Hematopoietic multipotent progenitor cell treated with erythropoietin and hydrocortisone succinate and interleukin-3 and kit ligand, for 6 days (in vitro differentiated cells): ENCODE measurements around the gene SPATA32.

Experiments
- DNase-seq: peaks from one replicate; pipeline ENCODE4 v3.0.0-alpha.2; 2015

Gene SPATA32

DNA sequence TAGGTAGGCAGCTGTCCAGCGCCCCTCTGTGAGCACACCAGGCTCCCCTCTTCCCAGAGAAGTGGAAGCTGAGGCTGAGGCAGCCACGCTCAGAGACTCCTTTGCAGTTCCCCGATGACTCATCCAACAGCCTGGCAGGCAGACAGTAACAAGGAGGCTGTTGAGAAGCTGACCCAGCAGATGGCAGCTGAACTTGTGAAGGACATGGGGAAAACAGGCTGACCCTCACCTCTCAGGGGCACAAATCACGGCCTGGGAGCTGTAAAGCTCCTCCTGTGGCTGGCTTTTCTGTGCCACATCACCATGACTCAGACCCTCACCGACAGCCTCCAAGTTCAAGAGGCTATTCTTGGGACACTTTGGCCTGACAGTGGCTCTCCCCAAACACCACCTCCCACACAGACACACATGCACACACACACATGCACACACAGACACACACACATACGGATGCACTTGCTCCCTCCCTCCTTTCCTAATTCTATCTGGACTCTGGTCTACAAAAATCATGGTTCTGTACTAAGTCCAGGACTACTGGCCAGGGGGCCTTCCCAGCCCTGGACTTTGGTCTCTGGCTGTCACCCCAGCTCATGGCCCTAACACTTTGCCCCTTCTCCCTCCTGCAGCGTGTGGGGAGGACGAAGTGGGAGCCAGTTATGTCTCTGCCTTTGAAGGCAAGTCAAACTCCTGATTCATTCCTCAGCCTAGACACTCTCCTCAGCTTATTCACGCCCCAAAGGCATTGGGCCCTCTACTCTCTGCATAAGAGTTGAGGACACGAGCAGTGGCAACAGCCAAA lies 31.7 kb upstream of the SPATA32 start:
- DNase-seq: peak; percentile 58

DNA sequence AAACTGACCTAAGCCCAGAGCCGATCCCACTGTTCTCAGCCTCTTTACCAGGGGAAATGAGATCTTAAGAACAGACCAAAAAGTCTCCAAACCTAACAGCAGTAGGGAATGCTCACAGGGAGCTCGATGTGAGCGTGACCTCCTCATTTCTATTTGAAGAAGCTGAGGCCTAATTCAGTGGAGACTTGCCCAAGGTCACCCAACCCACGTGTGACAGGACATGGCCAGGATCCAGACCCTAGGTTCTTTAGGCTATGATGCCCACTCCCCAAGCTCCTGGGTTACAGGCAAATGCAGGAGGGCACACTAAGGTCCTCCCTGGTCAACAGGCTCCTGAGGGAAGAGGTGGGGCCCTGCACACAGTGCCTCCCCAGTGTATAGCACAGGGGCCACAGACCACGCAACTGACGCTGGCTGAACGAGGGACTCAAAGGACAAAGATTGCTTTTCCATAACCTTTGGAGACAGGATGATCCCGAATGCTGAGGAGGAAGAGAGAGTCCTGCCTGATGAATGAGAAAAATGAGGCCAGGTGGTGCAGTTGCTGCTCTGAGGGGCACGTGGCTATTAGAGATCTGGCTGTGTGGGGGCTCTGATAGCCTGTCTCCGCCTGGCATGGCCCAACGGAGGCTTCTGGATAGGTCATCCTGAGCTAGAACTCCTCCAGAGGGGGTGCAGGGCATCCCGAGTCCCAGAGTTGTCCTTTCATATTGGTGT lies 31.0 kb upstream of the SPATA32 start:
- DNase-seq: no peak

DNA sequence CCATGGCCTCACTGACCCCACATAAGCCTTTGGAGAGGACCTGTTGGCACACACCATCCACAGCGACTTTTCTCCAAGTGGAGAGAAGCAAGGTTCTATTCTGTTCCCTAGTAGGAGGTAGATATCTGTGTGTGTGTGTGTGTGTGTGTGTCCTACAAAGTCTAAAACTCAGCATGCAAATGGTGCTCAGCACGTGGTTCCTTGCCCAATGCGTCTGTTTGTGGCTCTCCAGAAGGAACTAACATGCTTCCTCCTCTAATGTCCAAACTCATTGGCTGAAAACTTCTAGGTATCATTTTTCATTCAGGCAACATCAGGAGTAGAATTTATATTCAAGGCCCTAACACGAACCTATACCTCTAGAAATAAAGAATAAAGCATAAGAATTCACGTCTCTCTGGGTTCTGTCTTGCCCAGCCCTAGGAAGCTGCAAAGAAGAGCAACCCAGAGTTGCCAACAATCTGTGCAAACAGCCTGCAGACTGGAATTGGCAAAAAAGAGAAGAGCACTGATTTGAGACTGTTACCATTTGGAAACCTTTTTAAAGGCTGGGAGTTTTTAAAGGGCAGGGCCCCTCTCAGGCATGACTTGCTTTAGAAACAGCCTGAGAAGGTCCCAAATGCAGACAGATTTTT lies 29.4 kb upstream of the SPATA32 start:
- DNase-seq: peak; percentile 43

DNA sequence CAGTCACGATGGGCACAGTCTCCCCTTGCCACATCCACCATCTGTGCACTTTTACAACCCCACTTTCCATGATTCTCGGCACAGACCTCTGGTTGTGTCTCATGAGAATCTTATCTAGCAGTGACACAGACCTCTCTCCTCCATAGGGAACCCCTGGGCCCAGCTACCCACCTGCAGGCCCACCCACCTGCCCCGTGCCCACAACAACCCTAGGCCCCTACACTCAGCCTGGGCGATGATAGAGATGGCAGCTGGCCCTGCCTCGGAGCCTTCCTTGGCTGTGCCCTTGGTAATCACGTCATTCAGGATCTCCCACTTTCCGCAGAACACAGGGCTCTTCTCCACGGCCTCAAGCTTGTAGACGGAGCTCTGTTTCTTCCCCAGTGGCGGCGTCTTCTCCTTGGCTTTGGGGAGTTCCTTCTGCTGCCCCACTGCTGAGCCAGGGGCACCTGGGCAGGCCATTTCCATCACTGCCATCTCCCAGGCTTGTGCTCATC lies 28.4 kb upstream of the SPATA32 start:
- DNase-seq: no peak

DNA sequence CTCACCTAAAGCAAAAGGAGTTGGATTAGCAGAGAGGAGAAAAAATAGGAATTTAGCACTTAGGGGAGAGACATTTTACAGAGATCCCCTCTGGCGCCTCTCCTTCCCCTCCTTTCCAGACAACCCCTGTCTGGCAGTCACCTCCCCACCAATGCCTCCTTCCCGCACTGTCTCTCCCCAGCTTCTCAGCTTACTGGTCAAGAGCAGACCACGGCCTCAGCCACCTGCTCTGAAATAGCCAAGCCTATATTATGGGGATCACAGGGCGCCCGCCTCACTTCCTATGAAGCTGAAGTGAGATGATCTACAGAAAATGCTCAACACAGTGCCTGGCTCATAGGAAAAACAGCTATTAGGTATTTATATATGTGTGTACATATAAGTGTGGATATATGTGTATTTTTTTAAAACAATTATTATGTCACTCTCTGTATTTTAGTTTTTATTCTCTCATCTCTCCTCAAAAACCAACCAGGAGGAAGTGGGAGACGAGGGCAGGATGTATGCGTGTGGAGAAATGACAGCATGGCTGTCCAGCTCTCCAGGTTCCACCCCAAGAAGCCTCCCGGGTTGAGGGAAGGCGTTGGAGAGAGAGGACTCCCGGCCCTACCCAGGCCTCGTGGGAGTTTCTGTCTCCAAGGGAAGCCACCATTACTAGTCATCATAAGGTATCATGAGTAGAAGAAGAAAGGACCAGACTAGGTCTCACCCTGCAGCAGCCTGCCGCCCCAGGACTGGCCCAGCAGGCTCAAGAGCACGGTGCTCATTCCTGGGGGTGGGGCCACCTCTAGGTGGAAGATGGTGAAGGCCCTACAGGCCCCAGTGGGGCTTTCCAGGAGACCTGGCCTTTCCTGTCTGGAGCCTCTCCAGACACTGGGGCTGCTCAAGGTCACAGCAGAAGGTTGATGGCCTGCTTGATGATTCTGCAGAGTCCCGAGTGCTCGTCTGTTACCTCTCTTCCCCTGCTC lies 27.7 kb upstream of the SPATA32 start:
- DNase-seq: no peak

DNA sequence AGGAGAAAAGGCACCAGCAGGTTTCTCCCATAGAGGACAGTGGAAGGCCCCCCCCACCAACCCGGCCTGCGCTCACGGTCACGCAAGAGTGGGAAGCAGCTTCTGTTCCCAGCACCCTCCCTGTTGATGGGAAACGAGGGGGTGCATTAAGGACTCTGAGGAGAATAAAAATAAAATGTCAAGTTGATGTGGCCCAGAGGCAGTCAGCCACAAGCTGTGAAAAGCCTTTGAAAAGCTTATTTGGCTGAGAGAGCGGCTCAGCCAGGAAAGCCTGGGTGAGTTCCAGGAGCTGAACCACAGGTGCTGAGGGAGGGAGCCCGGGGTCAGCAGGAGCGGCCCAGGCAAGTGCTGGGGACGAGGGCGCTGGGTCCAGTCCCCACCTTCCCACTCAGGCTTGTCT lies 26.9 kb upstream of the SPATA32 start:
- no peak for DNase-seq

DNA sequence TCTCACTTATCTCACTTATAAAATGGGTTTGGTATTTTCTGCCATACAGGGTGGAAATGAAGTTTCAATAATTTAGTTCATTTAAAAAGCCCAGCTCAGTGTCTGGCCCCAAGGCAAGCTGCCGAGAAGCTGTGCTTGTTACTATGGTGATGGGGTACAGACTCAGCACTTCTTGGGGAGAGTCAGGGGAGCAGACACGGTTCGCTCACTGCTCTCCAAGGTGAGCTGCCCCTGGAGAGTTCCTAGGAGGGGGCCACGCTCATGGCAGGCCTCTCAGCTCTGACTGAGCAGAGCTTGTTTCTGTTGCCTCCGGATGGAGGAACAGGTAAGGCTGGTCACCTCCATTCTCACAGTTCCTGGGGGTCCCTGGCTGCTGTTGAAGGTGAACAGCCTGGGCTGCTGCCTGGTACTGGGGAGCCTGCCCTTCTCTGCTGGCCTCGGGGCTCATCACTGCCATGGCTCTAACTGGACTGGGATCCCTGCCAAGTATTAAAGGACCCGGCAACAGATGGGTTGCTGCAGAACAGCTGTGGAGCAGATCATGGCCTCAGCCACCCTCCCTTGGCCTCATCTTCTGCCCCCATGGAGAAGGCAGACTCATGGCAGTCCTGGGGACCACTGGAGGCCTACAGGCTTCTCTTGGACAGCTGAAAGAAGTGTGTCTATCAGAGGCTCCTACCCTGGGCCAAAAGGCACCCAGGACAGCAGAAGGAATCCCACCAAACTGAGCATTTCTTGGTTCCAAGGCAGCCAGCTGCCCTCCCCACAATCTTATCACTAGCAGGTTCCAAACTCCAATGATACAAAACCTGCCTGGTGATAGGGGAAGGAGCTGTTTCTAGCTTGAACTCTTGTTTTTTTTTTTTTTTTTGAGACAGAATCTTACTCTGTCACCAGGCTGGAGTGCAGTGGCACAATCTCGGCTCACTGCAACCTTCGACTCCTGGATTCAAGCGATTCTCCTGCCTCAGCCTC lies 25.9 kb upstream of the SPATA32 start:
- peak; percentile 75 for DNase-seq

DNA sequence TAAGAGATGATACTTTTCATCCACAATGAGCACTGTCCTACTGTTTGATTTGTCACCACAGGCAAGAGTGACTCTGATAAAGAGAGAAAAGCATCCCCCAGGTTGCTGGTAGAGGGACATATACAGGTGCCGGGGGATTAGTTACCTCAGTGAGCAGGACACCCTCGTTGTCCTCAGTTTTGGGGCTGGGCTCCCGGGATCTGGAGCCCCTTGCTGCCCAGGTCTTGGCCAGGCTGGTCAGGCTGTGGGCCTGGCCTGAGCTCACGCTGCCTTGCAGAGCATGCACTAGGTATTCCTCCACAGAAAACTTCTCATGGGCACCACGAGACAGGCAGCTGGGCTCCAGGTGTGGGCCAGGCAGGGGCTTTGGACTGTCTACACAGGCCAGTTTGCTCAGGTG lies 24.4 kb upstream of the SPATA32 start:
- no peak for DNase-seq

DNA sequence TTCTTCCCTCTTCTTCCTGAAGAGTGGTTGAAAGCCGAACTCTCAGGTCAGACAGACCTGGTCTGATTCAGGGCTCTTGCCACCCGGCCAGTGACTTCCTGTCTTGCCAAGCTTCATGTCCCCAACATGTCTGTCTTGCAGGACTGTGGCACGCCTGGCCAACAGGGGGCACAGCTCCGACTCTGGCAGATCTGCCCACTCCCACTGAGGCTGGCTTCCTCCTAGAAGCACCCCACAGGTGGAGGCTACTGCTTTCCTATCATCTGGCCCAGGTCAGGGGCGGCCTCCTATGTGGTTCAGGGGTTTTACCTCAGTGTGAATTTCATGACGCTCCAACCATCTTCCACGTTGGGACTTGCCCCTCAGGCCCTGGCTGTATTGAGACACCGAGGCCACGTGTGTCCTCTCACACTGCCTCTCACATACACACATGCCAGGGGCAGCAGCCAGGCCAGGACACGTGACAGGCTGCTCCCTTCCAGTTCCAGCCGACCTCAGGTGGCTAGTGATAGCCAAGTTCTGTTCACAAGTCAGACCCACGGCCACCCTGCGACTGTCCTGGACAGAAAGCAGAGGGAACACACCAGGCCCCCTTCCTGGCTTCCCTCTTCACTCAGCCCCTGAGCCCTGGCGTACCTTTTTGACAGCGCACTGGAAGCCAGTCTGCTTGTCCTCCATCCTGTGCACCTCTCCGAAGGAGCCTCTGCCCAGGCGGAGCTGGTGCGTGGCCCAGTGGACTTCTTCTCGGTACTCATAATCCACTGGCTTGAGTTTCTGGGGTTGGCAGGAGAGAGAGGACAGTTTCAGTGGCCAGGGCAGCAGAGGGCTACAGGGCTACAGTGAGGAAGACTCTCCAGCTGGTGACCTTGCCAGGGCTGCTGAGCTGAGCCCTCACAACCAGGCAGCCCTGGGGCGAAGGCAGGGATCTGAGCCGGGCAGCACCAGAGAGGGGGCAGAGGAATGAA lies 22.6 kb upstream of the SPATA32 start:
- peak; percentile 56 for DNase-seq

DNA sequence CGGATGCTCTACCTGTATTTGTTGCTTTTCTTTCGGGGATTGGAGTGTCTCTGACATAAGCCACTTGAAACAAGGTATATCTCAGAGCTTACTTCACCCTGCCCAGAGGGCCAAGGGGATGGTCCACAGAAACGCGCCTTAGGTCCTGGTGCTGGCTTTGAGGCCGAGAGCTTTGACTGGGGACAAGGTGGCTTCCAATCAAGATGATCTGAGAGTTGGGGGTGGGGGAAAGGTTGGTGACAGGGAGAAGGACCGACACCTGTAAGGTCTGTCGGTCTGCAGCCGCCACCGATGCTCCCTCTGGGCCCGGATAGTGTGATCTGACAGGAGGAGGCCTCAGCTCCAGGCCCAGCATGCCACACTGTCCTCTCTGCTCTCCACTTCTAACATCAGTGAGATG lies 21.8 kb upstream of the SPATA32 start:
- no peak for DNase-seq

DNA sequence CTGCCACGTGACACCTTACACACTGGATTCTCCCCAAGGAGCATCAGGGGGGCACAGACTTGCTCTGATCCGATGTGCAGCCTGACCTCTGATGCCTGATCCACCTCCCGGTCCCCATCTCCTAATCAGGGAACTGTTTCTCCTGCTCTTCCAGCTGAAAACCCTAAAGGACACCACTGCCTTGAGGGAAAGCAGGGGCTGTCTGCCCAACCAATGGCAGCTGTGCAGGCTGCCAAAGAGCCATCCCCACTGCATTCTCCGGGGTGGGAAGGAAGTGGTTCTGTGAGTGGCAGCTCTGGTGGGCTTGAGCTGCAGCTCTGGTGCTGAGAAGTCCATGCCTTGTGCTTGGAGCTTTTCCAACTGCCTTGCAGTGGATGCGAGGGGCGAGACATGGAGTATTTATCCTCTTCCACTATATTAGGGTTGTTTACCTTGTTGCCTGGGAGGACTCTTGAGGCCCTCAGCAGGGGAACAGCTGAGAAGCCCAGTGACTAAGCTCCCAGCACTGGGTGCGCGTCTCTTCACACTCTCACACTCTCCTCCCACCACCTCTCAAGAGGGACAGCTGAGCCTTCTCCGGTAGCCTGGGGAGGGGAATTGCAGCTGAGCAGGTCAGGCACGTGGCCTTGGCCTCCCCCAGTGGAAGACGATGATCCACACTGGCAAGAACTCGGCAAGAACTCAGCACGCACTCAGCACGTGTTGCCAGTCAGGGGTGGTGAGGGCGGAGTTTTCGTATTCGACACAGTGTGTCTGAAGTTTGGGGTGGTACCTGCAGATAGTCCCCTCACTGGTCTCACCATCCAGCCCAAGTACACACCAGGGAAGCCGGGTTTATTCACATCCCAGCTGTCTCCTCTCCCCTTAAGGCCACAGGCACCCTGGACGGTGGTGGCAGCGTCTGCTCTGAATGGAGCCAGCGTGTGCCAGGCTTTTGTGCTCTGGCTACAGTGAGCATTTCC lies 21.1 kb upstream of the SPATA32 start:
- DNase-seq: no peak

DNA sequence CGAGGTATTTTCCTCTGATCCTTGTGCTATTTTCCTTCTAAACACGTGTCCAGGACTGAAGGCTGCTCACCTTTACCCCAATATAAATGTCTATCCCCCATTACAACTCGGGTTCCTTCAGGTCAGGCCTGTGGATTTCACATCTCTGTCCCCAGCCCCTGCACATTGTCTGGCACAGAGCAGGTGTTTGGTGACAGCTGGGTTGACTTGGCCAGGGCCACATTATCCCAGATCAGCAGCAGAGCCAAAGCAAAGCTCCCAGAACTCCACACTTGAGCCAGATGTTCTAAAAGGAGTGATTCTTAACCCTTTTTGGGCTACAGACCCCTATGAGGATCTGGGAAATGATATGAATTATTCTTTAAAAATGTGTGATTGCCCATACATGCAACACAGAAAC lies 18.0 kb upstream of the SPATA32 start:
- no peak for DNase-seq

DNA sequence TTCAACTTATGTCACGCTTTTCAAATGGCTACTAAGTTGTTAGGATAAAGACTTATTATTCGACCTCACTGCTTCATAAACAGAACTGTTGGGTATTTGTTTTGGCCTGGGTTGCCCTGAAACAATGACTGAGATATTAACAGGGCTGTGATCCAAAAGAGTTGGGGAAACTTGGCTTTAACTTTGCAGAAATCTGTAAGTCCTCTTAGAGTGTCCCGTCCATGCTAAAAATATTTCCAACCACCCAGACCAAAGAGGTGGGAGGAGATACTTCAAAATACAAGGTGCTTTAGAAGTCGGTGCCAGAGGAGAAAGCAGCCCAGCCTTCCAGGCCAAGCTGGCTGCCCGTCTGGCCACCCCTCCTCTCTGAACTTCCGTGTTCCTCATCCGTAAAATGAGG lies 16.1 kb upstream of the SPATA32 start:
- DNase-seq: no peak

DNA sequence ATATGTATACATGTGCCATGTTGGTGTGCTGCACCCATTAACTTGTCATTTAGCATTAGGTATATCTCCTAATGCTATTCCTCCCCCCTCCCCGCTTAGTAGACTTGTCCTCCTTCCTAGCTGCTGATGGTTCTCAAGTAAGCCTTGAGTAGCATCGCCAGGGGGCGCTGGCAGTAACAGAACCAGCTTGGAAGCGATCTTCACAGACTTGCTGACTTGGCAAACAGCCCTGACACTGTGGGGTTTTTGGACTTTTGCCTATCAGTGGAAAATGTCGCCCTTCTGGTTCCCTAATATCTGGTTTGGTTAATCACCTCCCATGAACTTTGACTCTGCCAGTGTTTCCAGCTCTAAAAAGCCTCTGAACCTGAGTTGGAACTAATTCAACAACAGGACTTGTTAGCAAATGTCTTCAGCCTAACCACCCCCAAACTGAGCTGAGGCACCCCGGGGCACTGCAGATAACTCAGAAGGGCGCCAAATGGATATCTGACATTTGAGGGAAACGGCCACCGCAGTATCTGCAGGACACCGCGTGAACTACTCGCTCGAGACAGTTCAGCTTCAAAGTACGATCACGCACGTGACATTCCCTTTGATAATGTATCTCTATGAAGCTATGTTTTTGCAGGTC lies 15.4 kb upstream of the SPATA32 start:
- DNase-seq: peak; percentile 99

DNA sequence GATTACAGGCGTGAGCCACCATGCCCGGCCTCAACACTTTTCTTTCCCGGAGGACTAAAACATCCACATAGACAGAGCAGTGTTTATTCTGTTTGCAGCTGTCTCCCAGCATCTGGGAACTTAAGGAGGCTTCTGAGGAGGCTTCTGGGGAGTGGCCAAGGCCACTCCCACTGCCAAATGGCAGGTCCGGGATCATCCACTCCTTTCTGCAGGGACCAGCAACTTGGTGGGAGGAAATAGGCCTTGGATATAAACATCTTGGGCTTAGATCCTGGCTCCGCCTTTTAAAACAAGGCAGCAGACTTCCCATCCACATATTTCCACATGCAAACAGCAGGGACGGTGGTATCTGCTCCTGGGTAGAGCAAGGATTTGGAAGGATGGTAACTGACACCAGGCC lies 14.1 kb upstream of the SPATA32 start:
- no peak for DNase-seq

DNA sequence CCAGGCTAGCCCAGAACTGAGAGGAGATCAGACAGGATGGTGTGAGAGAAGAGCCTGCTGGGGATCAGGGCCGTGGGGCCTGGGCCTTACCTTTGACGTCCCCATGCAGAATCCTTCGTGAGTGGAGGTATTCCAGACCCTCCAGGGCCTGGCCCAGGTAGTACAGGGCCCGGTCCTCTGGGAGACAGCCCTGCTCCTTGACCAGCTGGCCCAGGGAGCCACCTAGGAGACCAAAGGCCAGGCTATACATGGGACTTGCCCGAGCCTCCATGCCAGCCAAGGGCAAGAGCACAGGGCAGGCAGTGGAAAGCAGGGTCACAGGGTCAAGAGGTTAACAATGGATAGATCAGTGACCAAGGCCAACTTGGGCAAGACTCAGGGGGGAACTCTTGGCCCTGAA lies 12.1 kb upstream of the SPATA32 start:
- no peak for DNase-seq

DNA sequence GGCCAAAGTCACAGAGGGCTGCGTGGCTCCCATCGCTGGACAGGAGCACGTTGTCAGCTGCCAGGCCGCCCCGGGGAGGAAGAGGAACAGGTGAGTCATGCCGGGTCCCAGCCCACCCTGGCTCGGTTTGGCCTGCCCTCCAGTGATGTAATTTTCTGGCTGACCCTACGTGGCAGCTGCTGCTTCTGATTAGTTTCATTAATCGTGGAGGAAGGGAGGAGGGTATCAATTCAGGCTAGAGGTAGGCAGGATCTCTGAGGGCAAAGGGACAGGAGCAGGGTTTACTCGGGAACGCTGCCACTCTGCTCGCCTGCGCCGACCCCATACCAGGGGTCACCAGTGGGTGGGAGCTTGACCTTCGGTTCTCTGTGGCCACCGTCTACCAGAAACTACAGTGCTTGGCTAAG lies 11.7 kb upstream of the SPATA32 start:
- DNase-seq: no peak

DNA sequence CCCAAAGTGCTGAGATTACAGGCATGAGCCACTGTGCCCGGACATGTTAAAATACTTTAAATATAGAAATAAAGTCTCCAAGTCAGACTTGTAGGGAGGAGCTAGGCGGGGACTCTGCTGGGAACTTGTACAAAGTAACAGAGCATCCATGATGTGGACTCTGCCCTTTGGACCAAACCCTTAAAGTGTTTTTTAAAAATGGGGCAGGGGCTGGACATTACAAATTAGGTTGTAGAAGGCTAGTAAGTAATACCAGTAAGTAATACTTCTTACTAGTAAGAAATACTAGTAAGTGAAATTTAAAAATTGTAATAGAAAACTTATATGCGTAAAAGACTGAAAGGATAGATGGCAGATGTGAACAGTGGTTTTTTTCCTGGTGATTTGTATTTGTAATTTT lies 9.7 kb upstream of the SPATA32 start:
- DNase-seq: no peak
